Measurements from ENCODE around the gene RBMS3.

Gene RBMS3

DNA sequence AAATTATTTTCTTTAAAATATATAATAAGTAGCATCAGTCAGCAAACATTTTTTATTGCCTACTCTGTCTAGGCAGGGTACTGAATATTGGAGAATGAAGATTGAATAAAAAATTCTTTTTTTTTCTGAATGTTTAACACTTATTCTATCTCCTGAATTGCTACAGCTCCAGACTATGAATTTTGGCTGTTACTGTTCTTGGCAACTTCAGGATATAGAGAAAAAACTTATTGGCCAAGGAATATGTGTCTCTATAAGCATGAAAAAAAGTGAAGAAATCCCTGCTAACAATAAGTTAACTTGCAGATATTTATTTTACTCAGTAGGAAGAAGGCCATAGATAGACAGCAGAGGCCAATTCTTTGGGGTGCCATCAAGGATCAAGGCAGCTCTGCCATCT lies 309.6 kb downstream of the RBMS3 start:
- no peak for DNase-seq

DNA sequence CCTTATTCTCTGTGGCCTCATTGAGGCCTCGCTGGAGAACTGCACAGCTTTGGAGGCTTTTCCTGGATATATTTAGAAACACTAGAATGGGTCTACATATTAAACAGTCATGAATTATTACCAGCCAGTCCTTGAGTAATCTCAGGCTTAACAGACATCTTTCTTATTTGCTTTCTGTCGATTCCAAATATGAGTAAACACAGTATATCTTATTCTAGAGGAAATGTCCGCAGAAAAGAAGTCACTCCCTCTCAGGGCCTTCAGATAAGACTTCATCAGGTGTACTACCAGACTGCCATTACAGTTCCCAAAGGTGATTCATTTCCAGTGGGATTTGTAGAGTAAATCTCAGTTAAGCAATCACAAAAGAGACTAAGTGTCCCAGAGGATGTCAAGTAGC lies 310.7 kb downstream of the RBMS3 start:
- no peak for DNase-seq

DNA sequence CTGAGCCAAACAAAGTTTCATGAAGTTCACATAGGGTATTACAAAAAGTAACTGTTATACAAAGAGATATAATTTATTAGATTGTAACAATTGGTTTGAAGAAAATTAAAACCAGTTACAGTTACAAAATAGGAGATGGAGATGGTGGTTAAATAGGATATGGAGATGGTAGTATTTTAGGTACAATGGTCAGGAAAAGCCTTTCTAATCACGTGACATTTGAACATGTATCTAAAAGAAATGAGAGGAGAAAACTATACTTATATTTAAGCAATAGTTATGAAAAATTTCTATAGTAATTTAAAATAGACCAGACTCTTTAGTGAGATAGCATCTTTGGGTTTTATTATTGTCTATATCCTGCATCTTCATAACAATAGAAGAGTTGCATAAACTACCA lies 312.9 kb downstream of the RBMS3 start:
- no peak for DNase-seq

DNA sequence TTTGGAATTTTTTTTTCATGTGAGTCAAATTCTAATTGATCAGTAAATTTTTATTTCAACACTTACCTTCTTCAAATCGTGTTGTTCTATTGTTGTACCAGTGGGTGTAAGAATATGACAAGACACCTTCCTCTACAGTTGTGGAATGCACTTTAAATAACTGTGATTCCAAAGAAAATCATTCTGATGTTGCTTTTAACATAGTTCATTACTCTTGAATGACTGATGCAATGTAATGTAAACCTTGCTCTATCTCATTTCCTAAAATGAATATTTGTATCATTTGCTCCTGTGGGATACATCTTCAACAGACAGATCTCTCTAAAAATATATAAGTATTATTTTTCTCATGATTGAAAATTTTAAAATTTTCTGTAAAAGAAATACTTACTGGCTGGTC lies 313.4 kb downstream of the RBMS3 start:
- DNase-seq: no peak

DNA sequence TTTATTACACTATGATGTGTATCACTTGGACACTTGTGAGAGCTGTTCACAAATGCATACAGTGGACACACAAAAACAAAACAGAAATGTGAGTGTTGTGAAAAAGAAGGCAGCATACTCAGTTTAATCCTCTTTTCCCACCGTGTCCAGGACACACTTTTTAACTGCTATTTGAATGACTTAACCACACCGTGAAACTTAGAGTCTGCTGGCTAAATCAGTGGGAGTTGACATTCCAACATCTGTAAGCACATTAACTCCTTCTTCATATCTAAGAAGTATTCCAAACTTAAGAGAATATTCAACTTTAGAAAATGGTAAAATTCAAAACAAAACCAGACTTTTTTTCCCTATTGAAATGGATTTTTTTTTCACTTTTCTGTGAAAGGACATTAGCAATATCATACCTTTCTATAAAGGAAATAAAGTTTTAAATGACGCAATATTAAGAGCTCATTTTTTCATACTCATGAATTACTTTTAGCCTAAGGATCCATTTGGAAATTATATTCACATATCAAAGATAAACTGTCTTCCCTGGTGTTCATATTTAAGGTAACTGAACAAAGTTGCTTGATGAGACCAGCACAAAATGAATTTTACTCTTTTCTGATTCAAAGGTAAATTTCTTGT lies 316.6 kb downstream of the RBMS3 start:
- DNase-seq: no peak

DNA sequence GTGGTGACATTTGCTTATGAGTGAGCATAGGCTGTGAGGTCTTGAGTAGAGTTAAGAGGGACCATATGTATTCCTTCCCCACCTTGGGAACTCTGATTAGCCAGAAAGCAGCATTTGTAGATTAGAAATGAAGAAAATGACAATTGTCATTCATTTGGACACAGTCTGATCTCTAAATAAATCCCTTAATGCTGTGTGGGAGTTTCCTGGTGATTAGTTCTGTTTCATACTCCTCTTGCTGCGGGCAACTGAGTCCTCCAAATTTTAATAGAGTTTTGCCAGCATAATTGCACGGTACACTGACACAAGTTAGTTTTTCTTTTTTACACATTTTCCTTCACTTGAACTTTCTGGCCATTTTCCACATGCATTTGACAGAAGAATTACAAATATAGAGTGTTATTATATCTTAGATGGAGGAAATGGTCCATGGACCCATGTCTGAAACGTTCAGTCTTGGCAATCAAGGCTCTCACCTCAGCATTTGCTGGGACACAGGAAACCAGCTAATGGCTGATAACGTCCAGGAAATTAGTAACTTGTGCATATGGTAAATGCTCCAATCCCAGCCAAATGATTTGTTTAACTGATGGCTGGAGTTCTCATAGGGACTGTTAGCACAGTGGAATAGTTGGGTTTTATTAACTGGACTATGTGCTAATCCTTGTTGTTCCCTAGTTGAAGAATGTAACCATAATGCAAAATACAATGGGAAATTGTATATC lies 321.2 kb downstream of the RBMS3 start:
- no peak for DNase-seq

DNA sequence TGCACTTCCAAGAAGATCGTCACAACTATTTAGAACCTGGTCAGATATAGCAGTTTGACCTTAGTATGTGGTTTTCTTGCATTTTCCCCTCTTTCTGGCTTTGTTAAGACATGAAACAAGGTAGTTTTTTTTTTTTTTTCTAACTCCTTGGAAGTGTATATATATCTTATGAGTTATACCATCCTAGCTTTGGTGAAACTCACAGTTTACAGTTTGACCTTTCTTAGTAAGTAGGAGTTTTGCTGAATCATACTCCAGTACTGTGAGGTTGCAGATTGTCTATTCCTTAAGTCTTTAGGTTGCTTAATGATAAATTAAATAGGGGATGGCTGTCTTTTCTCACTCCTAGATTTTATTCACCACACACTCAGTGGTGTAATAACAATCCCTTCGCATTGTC lies 325.0 kb downstream of the RBMS3 start:
- no peak for DNase-seq

DNA sequence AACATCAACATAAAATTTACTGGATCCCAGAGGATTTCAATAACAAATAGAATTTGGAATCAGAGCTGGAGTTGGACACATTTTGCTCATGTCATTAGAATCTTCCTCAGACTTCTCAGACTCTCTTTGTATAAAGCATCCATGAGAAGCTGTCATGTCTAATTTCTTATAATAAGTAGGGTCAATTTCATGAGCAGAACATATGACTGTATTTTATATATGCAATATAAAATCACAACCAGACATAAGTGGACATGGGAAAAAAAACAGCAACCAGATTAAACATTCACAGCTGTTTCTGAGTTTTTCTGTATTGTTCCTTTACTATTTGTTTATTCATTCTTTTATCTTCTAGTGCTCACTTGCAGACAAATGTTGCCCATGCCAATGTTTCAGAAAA lies 325.5 kb downstream of the RBMS3 start:
- no peak for DNase-seq

DNA sequence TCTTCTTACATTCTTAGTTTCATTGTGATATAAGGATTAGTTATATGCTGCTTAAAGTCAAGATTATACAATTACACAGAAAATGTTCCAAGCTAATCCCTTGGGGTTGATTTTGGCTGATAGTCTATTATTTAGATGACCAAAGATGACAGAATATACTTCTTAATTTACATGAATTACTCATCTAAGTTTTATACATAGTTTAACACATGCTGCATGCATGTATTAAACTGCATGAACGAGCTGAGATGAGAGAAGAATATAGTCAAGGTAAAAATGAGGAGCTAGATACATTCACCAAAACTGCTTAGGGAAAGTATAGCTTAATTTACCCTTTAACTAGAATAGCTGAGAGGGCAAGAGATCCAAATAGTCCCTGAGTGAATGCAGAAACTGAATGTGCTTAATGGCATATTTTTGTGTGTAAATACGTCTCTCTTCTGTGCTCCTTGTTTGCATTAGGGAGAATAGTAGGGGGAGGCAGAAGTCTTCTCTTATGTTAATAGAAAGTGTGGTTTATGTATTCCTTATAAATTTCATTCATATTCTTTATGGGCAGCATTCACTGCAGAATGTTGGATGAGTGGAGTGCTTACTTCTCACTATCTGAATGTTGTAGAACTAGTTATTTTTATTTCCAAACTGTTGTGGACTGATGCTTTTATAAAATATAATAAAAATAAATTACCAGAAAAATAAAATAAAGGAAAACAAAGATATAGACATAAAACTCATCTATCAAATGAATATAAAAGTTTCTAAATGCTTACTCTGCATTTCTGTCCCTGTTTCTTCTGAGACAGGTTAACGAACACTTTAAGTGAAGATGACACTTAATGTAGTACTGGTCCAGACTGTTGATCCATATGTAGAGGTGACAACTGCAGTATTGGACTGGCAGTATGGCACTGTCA lies 327.8 kb downstream of the RBMS3 start:
- no peak for DNase-seq

DNA sequence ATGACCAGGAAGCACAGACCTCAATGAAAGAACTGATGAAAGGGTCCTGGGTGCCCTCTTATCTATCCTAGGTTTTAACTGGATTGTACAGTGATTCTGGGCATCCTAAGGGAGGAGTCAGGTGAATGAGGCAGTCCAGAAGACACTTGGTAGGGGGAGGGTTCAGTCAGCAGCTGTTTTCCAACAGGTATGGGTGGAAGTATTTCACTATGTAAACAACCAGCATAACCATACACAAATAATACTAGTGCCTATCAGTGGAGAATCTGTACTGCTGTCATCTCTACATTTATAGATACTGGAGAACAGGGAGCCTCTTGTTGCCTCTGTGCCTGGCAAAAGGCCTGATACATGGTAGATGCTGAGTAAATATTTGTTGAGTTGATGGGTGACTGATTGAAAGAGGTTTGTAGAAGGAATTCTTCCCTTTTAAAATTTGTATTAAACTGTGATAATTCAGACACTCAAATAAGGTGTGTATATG lies 328.5 kb downstream of the RBMS3 start:
- DNase-seq: no peak

DNA sequence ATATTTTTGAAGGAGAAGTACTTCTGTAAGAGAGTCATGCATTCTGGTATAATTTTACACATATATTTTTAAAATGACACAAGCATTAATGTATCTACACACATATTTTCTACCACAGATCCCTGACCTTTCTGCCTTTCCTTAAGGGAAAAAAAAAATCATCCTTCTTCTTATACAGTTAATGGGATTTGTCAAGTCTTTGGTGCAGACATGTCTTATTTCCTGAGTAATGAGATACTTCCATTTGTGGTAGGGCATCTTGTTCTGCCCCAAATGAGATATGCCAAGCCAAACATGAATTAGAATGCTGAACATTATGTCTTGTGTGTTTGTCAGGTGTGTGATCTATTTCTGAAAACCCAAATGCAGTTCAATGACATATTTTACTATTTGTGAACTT lies 329.9 kb downstream of the RBMS3 start:
- no peak for DNase-seq

DNA sequence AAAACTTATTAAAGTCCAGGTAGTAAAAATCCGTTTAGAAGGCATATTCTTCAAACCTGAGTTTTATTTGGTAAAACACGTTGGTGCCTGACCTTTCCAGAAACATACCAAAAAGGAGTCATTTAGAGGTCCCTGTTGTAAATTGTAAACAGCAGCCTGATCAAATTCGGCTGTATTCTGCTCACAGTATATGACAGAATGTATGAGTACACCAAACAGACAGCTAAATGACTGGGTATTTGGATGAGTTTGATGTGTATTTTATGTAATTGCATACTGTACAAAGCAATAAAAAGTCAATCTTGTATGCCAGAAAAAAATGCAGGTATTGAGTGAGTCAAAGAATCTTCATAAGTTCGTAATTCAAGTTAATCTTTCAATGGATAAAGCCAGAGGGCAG lies 330.4 kb downstream of the RBMS3 start:
- no peak for DNase-seq

DNA sequence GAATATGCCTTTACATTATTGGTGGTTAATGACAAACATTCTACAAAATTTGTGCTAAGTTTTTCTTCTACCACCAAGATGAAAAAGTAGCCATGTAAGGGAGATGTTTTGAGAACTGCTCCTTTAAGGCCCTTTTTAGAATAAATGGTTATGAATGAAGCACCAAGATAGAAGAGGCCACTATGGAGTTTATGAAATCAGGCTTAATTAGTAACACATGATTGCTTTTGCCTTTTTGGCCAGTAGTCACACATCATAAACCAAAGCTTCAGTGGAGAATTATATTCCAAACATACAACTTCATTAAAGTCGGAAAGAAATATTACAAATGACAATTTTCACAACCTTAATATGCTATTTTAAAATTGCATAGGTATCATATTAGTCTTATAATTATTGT lies 331.7 kb downstream of the RBMS3 start:
- DNase-seq: no peak

DNA sequence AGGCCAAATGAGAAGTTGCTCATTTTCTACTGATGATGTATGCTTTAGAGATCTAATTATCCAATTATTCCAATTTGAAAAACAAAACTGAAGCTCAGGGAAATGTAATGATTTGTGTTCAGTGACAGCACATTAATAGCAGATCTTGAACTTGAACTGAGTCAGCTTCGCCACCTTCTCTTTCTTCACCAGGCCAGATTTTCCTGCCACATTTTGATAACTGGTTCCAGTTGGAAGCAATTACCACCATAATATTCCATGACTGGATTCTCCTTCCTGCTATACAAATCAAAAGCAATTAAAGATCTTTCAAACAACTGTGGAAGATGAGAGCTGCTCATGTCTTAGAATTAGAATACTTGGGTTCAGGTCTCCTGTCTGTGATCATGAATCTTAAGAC lies 334.1 kb downstream of the RBMS3 start:
- no peak for DNase-seq

DNA sequence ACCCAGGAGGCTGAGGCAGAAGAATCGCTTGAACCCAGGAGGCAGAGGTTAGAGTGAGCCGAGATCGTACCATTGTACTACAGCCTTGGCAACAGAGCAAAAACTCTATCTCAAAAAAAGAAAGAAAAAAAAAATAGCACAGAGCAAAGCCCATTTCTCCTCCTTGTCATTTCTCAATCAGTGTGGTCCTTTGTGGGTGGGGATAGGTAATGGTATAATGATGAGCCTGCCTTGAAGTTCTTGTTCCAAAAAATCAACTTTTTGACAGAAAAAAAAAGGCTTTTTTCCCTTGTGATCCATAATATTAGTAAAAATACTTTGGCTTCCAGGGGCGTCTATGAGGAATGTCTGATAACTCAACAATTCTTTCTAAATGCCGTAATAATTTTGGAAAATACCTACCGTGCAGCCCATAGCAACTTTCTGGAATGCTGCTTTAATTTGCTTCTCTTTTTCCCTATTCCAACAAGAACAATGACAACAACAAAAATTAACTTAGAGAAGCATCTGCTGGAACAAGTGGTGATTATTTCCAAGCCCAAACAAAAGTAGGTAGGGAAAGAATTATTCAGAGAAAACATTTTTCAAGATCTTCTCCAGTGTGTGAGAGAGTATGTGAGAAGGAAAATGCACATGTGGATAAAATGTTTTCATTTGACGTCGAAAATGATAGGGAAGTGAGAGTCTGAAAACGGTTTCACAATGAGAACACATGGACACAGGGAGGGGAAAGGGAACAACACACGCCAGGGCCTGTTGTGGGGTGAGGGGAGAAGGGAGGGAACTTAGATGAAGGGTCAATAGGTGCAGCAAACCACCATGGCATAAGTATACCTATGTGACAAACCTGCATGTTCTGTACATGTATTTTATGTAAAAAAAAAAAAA lies 337.8 kb downstream of the RBMS3 start:
- DNase-seq: no peak

DNA sequence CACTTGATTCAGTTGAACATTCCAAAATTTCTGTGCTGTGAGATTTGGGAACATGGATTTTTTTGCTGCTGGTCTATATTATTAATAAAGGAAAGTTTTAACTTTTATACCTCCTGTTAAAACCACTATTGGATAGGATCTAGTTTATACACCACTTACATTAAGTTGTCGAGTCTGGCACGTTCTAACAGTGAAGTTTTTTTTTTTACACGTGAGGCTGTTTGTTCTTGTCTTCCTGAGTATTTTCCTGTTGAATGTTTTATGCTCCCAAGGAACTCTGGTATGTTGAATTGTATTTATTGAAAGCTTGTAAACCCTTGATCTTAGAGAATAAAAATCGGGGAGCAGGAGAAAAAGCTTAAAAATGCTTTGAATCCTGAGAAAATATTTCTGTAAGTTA lies 338.8 kb downstream of the RBMS3 start:
- no peak for DNase-seq

DNA sequence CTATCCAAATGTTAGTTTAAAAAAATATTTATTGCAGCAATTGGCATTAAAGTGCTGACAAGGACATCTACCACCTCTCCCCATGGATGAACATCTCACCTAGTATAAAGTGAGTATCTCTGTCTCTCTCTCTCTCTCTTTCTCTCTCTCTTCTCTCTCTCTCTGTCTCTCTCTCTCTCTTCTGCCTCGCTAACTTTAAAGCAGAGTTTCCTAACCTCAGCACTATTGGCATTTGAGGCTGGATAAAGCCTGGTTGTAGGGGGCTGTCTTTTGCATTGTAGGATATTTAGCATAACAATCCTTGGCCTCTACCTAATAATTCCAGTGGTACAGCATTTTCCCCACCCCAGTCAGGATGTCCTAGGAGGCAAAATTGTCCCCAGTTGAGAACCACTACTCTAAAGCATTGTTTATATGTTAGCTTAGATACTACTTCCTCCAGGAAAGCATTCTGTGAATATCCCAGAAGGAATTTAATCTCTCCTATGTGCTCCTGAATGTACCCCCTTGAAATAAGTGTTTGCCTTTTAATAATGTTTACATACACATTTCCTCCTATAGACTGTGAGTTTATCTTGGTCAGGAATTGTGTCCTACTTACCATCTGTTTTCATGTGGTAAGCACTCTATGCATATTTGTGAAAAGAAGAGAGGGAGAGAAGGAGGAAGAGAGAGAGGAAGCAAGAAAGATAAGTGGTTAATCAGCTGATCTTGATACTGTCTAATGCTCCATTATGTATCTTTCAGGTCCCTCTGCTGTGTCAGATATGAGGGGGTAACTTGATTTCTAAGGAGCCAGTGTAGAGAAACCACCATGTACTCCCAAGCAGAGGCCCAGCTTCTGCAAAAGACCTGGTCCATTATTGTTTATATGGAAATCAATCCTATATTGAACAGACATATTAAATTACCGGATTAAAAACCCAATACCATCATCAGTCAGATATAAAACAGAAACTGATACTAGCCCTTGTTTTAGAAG lies 346.6 kb downstream of the RBMS3 start:
- no peak for DNase-seq

DNA sequence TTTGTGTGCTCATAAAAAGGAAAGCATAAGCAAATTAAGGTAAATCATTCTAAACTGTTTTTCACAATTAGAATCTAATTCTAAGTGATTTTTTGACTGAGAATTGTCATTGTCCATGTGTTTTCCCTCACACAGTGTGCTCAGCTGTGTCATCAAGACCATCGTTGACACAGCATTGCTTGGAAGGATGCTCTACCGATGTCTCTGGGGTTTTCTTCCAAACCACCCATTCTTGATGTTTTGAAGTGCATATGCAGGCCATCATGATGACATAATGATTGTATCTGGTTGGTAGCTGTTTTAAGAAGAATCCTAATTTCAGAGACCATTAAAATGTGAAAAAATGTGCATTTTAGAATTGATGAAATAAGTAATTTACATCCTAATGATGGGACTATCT lies 347.9 kb downstream of the RBMS3 start:
- DNase-seq: no peak

DNA sequence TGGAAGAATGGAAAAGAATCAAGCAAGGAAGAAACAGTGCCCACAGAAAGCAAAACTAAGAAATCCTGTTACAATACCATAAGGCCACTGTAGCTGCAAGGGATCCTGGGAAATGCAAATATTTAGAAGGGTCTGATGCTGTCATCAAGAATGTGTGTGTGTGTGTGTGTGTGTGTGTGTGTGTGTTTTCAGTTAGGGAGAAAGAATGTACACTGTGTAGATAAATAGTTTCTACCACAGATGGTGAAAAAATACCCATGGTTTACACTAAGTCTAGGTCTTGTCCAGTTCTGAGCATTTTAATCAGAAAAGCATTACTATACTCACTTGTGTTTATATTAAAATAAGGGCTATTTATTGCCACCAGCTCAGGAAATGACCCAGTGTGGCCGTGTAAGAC lies 355.0 kb downstream of the RBMS3 start:
- no peak for DNase-seq

DNA sequence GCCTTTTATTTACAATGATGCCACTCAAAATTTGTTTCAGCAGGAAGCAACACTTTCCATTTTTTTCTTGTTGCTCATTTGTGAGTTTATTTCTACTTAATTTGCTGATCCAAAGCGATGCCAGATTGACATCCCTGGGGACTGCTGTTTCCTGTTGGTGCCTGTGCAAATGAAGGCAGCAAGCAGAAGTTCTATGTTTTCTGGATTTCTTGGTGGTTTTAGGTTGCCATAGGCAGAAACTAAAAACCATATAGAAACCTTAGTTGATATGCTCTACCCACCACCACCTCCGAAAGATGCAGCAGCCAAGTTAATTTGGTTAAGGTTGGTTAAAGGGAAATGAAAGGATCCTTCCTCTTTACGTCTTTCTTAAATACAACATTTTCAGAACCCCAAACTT lies 356.2 kb downstream of the RBMS3 start:
- no peak for DNase-seq

DNA sequence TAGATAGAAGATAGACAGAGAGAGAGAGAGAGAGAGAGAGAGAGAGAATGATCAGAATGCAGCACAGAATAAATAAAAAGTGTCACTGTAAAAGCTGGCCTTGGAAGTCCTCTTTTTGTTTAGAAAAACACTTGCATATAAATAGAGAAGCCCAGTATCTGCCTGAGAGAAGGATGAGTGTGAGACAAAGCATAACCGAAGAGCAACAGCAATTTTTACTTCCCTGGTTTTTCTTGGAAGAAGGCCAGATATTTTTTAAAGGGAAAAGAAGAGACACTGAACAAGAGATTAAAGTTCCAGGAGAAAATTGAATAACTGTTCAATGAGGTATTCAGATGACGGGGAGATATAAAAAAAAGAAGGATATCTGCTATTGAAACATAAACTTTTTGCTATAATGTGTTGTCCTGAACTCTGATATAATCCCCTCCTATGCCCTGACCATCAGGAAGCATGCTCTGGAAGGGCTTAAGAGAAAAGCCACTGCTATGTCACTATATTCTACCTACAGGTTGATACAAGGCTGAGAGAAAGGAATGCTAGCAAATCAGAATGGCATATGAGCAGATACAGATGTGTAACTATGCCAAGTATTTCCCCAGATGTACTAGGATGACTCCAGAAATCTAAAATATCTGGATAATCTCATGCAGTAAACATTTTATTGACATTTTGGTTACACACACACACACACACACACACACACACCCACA lies 358.9 kb downstream of the RBMS3 start:
- DNase-seq: no peak

Measured in activated naive CD4-positive, alpha-beta T cell (primary cell).